Activated CD4-positive, alpha-beta memory T cell treated with anti-CD3 and anti-CD28 coated beads, Interleukin-2, amount 10 ng/mL, durations not matched to agents 7 days and 5 days (primary cell): ENCODE measurements around the gene SMIM9. TPM values are rescaled to one million over a fixed set of nuclear protein-coding genes. Genes with fewer than 3 reads are reported as not detected.
"Not testable (repeated sequence)": the region's sequence is repeated elsewhere in the genome, so short reads cannot be mapped to it uniquely, and the experiment has no call there.

ENCODE experiments used
- CTCF ChIA-PET: fragments of 350-600 bp; sonication (Branson Sonifier 250); formaldehyde crosslinking; loops from one replicate; lab custom pipeline; 2021; ENCODE audit warnings: antibody characterized with exemption, inconsistent platforms; lab: Charles Lee
- POLR2A ChIA-PET: fragments of 350-600 bp; sonication (Branson Sonifier 250); formaldehyde crosslinking; loops from one replicate; lab custom pipeline; 2021; ENCODE audit warnings: antibody characterized with exemption; lab: Charles Lee
- DNase-seq: peaks from one replicate; pipeline ENCODE4 v3.0.0-alpha.2; 2020
- H3K27ac Mint-ChIP-seq: one replicate; pipeline ENCODE4 v1.8.0; 2021; ENCODE audit warnings: mild to moderate bottlenecking, mixed read lengths
- H3K27me3 Mint-ChIP-seq: one replicate; pipeline ENCODE4 v1.8.0; 2021; ENCODE audit warnings: mixed read lengths
- H3K36me3 Mint-ChIP-seq: one replicate; pipeline ENCODE4 v1.8.0; 2021; ENCODE audit warnings: low read depth, mixed read lengths
- H3K4me1 Mint-ChIP-seq: one replicate; pipeline ENCODE4 v1.8.0; 2021; ENCODE audit warnings: mixed read lengths
- H3K4me3 Mint-ChIP-seq: one replicate; pipeline ENCODE4 v1.8.0; 2021; ENCODE audit warnings: mild to moderate bottlenecking, mixed read lengths
- H3K9me3 Mint-ChIP-seq: one replicate; pipeline ENCODE4 v1.8.0; 2021; ENCODE audit warnings: mixed read lengths
- total RNA-seq, 2 experiments: library from RNA; stranded (reverse); gene quantifications; one replicate each; pipeline ENCODE4 v1.2.3, GENCODE V29; 2021

The SMIM9 gene
- total RNA-seq, 2 experiments from 2014 or later, result not detected

DNA sequence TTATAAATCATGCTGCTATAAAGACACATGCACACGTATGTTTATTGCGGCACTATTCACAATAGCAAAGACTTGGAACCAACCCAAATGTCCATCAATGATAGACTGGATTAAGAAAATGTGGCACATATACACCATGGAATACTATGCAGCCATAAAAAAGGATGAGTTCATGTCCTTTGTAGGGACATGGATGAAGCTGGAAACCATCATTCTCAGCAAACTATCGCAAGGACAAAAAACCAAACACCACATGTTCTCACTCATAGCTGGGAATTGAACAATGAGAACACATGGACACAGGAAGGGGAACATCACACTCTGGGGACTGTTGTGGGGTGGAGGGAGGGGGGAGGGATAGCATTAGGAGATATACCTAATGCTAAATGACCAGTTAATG, 8.9 kb downstream of the SMIM9 start:
- not testable (repeated sequence) for H3K27ac Mint-ChIP-seq, H3K9me3 Mint-ChIP-seq
- peaks cover 18% of the 10 kb centered on the region for H3K4me1 Mint-ChIP-seq

DNA sequence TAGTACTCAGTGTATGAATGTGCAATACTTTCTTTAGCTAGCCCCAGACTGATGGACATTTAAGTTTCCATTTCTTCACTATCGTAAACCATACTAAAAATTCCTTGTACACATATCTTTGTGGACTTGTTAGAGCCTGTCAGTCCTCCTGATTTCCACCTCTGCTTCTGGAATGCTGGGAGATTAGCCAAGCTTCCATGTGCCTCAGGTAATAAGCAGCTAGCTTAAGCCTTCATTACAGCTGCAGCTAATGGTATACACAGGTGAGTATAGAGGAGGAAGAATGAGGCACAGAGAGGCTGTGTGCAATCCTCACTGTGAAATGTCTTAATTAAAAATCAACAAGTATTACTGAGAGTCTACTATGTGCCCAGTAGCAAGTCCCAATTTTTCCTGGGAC, 9.8 kb downstream of the SMIM9 start:
- POLR2A ChIA-PET, result no interaction called here
- H3K4me3 Mint-ChIP-seq, result no peak overlapping the region
- no peak for DNase-seq
- H3K27ac Mint-ChIP-seq, result no peak overlapping the region
- H3K36me3 Mint-ChIP-seq, result no peaks in the 10 kb centered on the region
- CTCF ChIA-PET, result no interaction called here
- peaks cover 2% of the 10 kb centered on the region for H3K9me3 Mint-ChIP-seq
- peaks cover 3% of the 10 kb centered on the region for H3K27me3 Mint-ChIP-seq
- H3K4me1 Mint-ChIP-seq, result peaks cover 14% of the 10 kb centered on the region

More for the DNA sequence above, 8.9 kb downstream of the SMIM9 start:
- POLR2A ChIA-PET, CTCF ChIA-PET, H3K27me3 Mint-ChIP-seq, DNase-seq, H3K36me3 Mint-ChIP-seq, H3K4me3 Mint-ChIP-seq: not testable (repeated sequence)

- Mint-ChIP-seq H3K36me3 (no peaks in the 10 kb centered on the region), H3K4me1 (peaks cover under 1% of the 10 kb centered on the region), H3K27ac (no peak overlapping the region), H3K27me3 (peaks cover 5% of the 10 kb centered on the region), H3K4me3 (no peak overlapping the region), H3K9me3 (peaks cover 2% of the 10 kb centered on the region)
- no peak for DNase-seq
- CTCF ChIA-PET, result no interaction called here
- POLR2A ChIA-PET, result no interaction called here
These were observed 12.4 kb downstream of the SMIM9 start for GRCh38 chrX:154822029-154822428.

GRCh38 chrX:154821523-154821922, 12.9 kb downstream of the SMIM9 start:
- H3K27ac Mint-ChIP-seq, result no peak overlapping the region

DNA sequence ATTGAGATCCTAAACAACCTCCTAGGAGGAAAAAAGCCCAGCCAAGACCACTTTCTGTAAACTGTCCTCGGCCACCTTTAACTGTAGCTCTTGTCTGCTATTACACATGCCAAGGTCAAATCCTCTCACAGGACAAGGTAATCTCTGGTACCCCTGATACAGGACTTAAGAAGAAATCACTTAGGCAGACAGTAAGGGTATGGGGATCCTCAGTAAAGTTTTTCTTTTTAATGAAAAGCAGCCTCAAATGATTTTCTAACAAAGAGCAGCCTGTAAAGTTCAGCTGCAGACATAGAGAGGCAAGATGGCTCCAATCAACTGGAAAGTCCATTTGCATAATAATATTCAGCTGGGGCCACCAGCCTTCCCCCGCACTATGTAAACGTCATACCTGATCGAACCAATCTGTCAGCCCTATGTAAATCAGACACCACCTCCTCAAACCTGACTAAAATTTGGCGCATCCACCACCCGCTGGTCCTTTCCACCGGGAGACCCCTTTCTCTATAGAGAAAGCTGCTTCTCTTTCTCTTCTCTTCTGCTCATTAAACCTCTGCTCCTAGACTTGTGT, 14.6 kb downstream of the SMIM9 start:
- CTCF ChIA-PET, result no interaction called here
- Mint-ChIP-seq H3K36me3 (no peaks in the 10 kb centered on the region), H3K9me3 (no peaks in the 10 kb centered on the region), H3K27me3 (peaks cover 8% of the 10 kb centered on the region), H3K4me1 (no peaks in the 10 kb centered on the region), H3K4me3 (no peak overlapping the region), H3K27ac (no peak overlapping the region)
- no peak for DNase-seq
- POLR2A ChIA-PET, result no interaction called here

More at GRCh38 chrX:154821523-154821922, 12.9 kb downstream of the SMIM9 start:
- Mint-ChIP-seq H3K9me3 (peaks cover 2% of the 10 kb centered on the region), H3K27me3 (peaks cover 6% of the 10 kb centered on the region), H3K4me1 (no peaks in the 10 kb centered on the region), H3K36me3 (no peaks in the 10 kb centered on the region), H3K4me3 (no peak overlapping the region)
- DNase-seq, result no peak
- POLR2A ChIA-PET, result no interaction called here
- CTCF ChIA-PET, result no interaction called here

DNA sequence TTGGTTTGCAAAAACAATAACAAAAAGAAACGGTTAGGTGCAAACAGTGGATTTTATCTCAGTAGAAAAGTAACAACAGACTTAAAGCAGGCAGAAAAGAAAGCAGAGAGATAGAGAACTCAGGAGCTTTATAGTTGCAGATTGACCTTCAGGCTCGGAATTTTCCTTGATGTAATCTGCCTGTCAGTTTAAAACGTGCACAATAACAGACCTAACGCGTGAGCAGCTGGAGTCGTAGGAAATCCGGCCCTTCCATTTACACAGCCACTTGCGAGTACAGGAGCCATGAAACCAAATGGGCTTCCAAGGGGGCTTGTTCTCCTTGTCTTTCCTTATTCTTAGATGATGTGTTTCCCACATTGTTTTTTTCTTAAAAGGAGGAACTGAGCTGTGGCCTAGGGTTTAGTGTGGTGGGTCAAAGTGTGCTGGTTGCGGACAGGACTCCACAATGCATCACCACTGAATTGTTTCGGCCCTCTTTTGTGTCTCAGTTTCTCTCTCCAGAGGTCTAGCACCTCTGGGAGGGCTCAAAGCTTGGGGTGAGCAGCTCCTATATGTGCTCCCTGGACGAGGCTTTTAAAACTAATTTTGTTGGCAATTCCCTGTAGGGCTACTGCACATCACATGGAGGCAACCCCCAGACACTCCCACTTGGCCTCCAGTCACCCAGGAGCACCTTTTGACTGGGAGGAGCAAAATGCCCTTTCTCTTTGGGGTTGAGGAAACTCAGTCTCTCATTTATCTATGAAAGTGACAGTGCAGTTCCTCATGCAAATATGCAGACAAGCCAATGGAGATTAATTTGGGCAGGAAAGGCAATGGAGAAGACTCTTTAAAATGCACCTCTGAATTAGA, 15.3 kb downstream of the SMIM9 start:
- H3K27me3 Mint-ChIP-seq, result peaks cover 8% of the 10 kb centered on the region
- no peaks in the 10 kb centered on the region for H3K9me3 Mint-ChIP-seq
- no peaks in the 10 kb centered on the region for H3K36me3 Mint-ChIP-seq
- no peak overlapping the region for H3K27ac Mint-ChIP-seq
- CTCF ChIA-PET, result interaction anchor here (0.7 kb wide), 1 partner anchor 50 kb away, joined by 4 read pairs; no protein-coding TSS in a partner anchor
- DNase-seq, result no peak
- H3K4me1 Mint-ChIP-seq, result no peaks in the 10 kb centered on the region
- no peak overlapping the region for H3K4me3 Mint-ChIP-seq
- POLR2A ChIA-PET, result no interaction called here

DNA sequence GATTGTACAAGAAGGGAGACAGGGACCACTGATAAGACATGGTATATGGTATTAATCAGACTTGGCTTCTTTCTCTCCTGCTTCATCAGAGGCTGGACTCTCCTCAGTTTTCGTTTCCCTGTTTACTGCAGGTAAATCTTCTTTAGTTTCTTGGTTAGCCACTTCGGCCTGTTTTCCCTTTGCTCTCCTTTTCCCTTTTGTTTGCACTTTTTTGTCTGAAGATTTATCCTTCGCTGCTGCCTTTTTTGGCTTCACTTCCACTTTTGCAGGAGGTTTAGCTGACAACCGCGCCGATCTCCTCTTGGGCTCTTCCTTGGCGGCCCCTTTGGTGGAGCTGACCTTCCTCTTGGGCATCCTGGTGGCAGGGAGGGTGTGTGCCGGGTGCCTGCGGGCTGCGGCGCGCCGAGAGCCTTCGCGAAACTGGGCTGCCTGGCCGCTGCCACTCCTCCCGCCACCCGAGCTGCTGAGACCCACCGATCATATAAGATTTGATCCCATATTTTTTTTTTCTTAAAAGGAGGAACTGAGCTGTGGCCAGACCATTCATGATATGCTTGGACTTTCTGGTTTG, 17.3 kb downstream of the SMIM9 start:
- not testable (repeated sequence) for H3K4me3 Mint-ChIP-seq, H3K4me1 Mint-ChIP-seq, H3K9me3 Mint-ChIP-seq, DNase-seq, H3K36me3 Mint-ChIP-seq, H3K27ac Mint-ChIP-seq
- ChIA-PET POLR2A (interaction anchor here (1.8 kb wide), 1 partner anchor 14 kb away, joined by 3 read pairs; no protein-coding TSS in a partner anchor), CTCF (interaction anchor here (1.0 kb wide), 1 partner anchor 23 kb away, joined by 3 read pairs; no protein-coding TSS in a partner anchor)
- H3K27me3 Mint-ChIP-seq, result peaks cover 19% of the 10 kb centered on the region

- H3K4me3 Mint-ChIP-seq, CTCF ChIA-PET, H3K9me3 Mint-ChIP-seq, DNase-seq, H3K36me3 Mint-ChIP-seq, H3K4me1 Mint-ChIP-seq, H3K27ac Mint-ChIP-seq: not testable (repeated sequence)
- H3K27me3 Mint-ChIP-seq, result peaks cover 20% of the 10 kb centered on the region
- POLR2A ChIA-PET, result interaction anchor here (1.8 kb wide), 1 partner anchor 13 kb away, joined by 3 read pairs; no protein-coding TSS in a partner anchor
These were observed 18.1 kb downstream of the SMIM9 start for GRCh38 chrX:154816326-154816898.

DNA sequence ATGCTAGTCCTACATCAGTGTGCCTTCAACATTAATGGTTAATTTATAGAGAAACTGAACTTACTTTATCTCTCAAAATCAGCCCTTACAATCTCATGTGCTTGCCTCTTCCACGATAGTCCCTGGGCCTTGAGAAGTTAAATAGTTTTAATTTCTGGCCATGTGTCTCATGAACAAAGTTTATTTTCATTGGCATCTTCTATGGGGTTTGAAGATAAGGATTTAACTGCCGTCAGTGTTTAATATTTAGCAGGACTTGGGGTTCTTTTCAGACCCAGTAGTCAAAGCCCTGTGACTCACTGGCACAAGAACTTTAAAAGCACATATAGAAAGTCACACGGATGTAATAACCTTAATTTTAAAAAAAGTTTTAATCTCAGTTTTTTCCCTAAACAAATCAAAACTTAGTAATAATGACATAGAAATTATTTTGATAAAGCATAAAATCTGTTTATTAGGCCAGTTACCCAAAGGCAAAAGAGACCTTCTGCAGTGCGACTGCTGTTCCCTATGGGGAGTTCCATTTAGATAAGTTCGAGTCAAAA, 19.1 kb downstream of the SMIM9 start:
- ChIA-PET POLR2A (no interaction called here), CTCF (no interaction called here)
- H3K4me3 Mint-ChIP-seq, result no peak overlapping the region
- DNase-seq, result no peak
- H3K27me3 Mint-ChIP-seq, result peaks cover 20% of the 10 kb centered on the region
- no peaks in the 10 kb centered on the region for H3K36me3 Mint-ChIP-seq
- no peak overlapping the region for H3K27ac Mint-ChIP-seq
- H3K4me1 Mint-ChIP-seq, result peaks cover 2% of the 10 kb centered on the region
- H3K9me3 Mint-ChIP-seq, result no peaks in the 10 kb centered on the region

- H3K4me1 Mint-ChIP-seq, result peaks cover 11% of the 10 kb centered on the region
- DNase-seq, result no peak
- no peaks in the 10 kb centered on the region for H3K9me3 Mint-ChIP-seq
- no peaks in the 10 kb centered on the region for H3K36me3 Mint-ChIP-seq
- no peak overlapping the region for H3K4me3 Mint-ChIP-seq
- H3K27me3 Mint-ChIP-seq, result peaks cover 17% of the 10 kb centered on the region
- no peak overlapping the region for H3K27ac Mint-ChIP-seq
- ChIA-PET CTCF (no interaction called here), POLR2A (no interaction called here)
These were observed 20.7 kb downstream of the SMIM9 start for GRCh38 chrX:154813801-154814200.

- DNase-seq, result no peak
- Mint-ChIP-seq H3K27ac (no peak overlapping the region), H3K36me3 (no peaks in the 10 kb centered on the region), H3K27me3 (peaks cover 19% of the 10 kb centered on the region), H3K9me3 (no peaks in the 10 kb centered on the region), H3K4me3 (no peak overlapping the region), H3K4me1 (peaks cover 11% of the 10 kb centered on the region)
- ChIA-PET POLR2A (interaction anchor here (1.2 kb wide), 1 partner anchor 13 kb away, joined by 3 read pairs; no protein-coding TSS in a partner anchor), CTCF (no interaction called here)
These were observed 21.9 kb downstream of the SMIM9 start for GRCh38 chrX:154812341-154813101.

DNA sequence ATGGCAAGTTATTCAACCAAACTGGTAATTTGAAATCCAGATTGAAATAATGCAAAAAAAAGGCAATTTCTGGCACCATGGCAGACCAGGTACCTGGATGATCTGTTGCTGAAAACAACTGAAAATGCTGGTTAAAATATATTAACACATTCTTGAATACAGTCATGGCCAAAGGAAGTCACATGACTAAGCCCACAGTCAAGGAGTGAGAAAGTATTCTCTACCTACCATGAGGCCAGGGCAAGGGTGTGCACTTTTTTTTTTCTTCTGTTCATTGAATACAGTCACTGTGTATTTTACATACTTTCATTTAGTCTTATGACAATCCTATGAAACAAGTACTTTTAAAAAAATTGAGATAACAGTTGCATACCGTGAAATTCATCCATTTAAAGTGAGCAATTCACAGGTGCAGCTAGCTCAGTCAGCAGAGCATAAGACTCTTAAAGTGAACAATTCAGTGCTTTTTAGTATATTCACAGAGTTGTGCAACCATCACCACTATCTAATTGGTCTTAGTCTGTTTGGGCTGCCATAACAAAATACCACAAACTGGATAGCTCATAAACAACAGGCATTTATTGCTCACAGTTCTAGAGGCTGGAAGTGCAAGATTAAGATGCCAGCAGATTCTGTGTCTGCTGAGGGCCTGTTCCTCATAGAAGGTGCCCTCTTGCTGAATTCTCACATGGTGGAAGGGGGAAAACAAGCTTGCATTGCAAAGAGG, 24.4 kb downstream of the SMIM9 start:
- ChIA-PET POLR2A (no interaction called here), CTCF (no interaction called here)
- peaks cover 16% of the 10 kb centered on the region for H3K4me1 Mint-ChIP-seq
- no peak for DNase-seq
- H3K27ac Mint-ChIP-seq, result no peak overlapping the region
- H3K9me3 Mint-ChIP-seq, result no peaks in the 10 kb centered on the region
- peaks cover 16% of the 10 kb centered on the region for H3K27me3 Mint-ChIP-seq
- no peak overlapping the region for H3K4me3 Mint-ChIP-seq
- no peaks in the 10 kb centered on the region for H3K36me3 Mint-ChIP-seq
